GDM1 (cell line): Measurements from ENCODE around the gene ELL3.
"Not testable (repeated sequence)": the region's sequence is repeated elsewhere in the genome, so short reads cannot be mapped to it uniquely, and the experiment has no call there.

ENCODE experiments used
- DNase-seq: peaks from one replicate; lab custom pipeline; 2025; lab: John Stamatoyannopoulos, UW

Gene ELL3

DNA sequence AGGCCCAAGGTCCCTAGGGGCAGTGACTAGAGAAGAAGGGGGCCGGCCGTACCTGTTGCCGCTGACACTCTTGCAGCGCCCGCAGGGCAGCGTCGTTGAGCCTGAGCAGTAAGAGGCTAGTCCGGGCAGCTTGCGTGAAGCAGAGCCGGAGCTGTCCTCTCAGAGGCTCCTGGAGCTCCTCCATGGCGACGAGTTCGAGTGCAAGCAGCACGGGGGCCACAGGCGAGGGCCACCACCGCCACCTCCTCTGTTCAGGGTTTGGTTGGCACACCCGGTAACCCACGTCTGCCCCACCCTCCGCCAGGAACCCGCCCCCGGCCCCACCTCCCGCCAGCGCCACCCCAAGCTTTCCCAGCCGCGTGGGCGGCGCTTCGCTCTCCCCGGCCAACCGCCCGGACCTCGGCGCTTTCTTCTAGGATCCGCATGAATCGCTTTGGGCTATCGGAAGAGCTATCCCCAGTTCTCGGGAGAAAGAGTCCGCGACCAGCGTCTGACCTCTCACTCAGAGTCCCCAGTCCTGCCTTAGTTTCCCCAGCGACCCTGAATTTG lies at the start of gene ELL3:
TSS of gene ELL3 (minus strand) at position 249 of the 549 bp plus-strand sequence. CDS start at position 184, 65 bp downstream.
- peak; percentile 68 for DNase-seq

DNA sequence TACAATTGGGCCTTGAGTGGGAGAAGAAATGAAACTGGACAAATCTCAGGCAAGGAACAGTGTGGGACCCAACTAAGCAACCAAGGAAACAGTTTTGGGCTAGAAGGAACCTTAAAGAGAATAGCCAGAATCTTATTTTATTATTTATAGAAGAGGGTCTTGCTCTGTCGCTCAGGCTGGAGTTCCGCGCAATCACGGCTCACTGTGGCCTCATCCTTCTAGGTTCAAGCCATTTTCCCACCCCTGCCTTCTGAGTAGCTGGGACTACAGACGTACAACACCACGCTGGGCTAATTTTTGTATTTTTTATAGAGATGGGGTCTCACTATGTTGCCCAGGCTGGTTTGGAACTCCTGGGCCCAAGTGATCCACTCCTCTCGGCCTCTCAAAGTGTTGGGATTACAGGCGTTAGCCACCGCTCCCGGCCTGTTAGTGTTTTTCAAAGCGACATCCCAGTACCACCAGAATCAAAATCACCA lies 49.3 kb upstream of the ELL3 start:
- no peak for DNase-seq

DNA sequence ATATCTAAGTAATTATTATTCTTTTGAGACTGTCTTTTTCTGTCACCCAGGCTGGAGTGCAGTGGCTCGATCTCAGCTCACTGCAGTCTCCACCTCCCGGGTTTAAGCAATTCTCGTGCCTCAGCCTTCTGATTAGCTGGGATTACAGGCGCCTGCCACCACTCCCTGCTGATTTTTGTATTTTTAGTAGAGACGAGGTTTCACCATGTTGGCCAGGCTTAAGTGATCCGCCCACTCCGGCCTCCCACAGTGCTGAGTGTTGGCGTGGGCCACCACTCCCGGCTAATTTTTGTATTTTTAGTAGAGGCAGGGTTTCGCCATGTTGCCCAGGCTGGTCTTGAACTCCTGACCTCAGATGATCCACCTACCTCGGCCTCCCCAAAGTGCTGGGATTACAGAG lies 48.5 kb upstream of the ELL3 start:
- DNase-seq: not testable (repeated sequence)

- DNase-seq: peak; percentile 94
Measured at GRCh38 chr15:43824302-43825246, 47.8 kb upstream of the ELL3 start, which contains the start of gene MFAP1. MFAP1 (minus strand) TSS chr15:43824690; CDS start chr15:43824569, 121 bp downstream.

GRCh38 chr15:43821505-43821904 lies 44.7 kb upstream of the ELL3 start:
- no peak for DNase-seq

DNA sequence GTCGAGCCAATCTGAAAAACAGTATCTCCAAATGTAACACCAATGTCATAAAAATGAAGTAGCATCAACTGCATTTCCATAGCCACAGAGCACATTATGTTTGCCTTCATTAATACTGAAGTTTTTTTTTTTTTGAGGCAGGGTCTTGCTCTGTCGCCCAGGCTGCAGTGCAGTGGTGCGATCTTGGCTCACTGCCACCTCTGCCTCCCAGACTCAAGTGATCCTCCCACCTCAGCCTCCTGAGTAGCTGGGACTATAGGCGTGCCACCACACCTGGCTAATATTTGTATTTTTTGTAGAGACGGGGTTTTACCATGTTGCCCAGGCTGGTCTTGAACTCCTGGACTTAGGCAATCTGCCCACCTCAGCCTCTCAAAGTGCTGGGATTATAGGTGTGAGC lies 38.3 kb upstream of the ELL3 start:
- not testable (repeated sequence) for DNase-seq

GRCh38 chr15:43808960-43809678 lies 32.4 kb upstream of the ELL3 start:
- DNase-seq: no peak

DNA sequence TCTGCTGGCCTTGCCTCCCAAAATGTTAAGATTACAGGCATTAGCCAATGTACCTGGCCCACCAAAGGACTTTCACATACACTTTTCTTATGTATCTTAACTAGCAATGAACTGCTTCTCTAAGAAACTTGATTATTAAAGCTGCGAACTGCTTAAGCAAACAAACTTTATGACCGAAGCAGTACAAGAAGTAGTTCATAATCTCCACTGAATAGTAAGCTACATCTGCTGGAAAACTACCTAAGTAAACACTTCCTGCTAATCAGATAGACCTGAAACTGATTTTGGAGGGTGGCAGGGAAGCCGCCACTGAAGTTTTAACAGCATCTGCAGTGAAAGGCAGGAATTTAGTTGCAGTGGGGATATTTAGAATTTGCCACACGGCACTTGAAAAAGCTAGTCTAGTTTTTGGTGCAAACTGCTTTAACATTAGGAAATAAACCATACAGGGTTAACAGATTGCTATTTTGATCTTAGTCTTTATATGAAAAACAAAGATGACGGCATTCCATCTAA lies 31.7 kb upstream of the ELL3 start:
- DNase-seq: no peak

DNA sequence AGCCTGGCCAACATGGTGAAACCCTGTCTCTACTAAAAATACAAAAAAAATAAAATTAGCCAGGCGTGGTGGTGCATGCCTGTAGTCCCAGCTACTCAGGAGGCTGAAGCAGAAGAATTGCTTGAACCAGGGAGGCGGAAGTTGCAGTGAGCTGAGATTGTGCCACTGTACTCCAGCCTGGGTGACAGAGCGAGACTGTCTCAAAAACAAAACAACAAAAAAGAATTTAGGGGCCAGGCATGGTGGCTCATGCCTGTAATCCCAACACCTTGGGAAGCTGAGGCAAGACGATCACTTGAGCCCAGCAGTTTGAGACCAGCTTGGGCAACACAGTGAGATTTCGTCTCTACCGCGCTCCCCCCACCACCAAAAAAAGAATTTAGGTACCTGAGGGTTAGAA lies 25.9 kb upstream of the ELL3 start:
- not testable (repeated sequence) for DNase-seq

GRCh38 chr15:43800286-43801141 lies 23.7 kb upstream of the ELL3 start, which contains the start of gene HYPK:
HYPK (plus strand) TSS chr15:43800599; CDS start chr15:43800623, 24 bp downstream.
- peak; percentile 81 for DNase-seq

GRCh38 chr15:43799945-43800285 lies 23.1 kb upstream of the ELL3 start, which contains the start of gene SERINC4:
SERINC4 (minus strand) TSS chr15:43800220; CDS start chr15:43799986, 234 bp downstream.
- no peak for DNase-seq

GRCh38 chr15:43799209-43799944 lies 22.6 kb upstream of the ELL3 start:
- DNase-seq: no peak

- DNase-seq: no peak
Measured at GRCh38 chr15:43796566-43796965, 19.8 kb upstream of the ELL3 start.

DNA sequence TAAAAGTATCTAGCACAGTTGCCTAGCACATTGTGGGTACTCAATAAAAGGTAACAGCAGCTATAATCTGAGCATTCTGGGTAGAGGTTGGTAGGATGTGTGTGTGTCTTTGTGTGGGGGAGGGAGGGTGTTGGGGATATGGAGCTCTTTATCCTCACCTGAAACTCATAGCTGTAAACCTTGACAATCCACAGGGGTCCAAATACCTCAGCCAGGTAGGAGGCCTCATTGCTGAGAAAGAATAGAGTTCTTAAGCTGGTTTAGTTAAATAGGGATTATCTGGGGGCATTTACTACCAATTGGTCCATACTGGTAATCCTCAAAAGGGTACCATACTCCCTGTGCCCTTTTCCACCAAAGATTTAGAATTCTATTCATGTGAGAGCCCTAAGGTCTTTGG lies 19.2 kb upstream of the ELL3 start:
- DNase-seq: no peak

GRCh38 chr15:43795197-43795596 lies 18.4 kb upstream of the ELL3 start:
- no peak for DNase-seq

DNA sequence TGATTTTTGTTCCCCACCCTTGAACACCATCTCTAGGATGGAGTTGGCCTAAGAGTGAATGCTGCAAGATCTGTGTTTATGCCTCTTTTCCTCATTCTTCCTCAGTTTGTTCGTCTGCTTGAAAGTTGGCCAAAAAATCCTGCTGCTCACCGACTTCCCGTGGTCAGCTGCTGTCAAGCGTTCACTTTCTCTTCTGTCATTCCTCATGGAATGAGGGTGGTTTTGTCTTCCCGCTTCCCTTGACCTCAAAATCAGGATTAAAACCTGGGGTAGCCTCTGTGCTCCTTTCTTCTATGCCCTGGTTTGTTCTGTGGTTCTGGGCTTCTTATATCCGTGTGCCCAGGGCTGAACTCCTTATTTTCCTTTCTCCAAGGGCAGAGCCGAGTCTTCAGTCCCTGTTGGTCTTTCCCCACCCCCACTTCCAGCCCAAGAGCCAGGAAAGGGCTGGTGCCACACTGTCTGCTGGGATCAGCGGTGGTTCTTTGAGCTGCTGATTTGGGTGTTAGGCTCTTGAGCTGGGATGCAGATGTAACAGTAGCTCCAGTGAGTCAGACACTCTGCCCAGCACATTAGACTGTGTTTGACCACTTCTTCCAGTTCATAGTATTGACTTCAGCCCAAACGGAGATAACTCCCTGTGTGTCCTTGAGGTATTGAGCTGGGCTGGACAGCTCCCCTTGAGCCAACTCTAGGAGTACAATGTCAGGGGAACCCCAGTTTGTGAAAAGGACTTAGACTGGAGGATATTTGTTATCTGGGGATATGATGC lies 17.7 kb upstream of the ELL3 start:
- no peak for DNase-seq

DNA sequence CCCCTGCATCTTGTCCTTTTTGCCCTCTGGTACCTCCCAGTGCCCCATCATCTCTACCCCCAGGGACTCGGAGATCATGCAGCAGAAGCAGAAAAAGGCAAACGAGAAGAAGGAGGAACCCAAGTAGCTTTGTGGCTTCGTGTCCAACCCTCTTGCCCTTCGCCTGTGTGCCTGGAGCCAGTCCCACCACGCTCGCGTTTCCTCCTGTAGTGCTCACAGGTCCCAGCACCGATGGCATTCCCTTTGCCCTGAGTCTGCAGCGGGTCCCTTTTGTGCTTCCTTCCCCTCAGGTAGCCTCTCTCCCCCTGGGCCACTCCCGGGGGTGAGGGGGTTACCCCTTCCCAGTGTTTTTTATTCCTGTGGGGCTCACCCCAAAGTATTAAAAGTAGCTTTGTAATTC lies 16.9 kb upstream of the ELL3 start:
- DNase-seq: no peak

- DNase-seq: no peak
Measured at GRCh38 chr15:43792761-43793476, 16.2 kb upstream of the ELL3 start.
